ENCODE data around the gene WWTR1.

The WWTR1 gene

DNA sequence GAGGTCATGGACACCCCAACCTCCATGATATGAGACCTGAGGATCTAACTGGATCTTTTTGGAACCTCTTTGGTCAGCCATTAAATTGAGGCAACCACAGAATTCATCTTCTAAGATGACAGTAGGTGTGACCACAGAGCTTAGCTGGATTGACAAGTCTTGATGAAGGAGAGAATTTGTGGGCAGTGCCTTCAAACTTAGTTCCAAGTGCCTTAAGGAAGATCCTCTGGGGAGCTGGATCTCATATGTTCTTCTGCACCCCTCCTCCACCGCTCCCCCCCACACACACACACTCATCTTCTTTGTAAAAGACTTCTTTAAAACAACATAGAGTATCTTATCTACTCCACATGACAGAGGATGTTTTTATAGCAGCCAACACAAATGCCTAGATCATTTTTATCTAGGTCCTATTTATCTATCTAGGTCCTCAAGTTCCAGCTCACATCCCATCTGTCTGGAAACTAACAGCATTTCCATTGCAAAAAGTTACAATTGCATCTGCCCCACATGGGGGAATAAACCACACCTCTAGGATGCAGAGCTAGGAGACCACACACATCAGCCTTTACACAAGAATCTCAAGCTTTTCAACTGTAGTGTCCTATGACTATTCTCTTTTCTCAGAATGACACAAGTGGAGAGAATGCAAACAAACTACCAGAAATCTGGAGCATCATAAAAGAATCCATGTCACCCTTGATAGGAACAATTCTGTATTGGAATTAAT is 37.4 kb downstream of the WWTR1 start:
- H3K36me3 Mint-ChIP-seq (ENCODE audit: low read depth) = peaks cover 7% of the 10 kb centered on the region
- no peaks in the 10 kb centered on the region for H3K27me3 Mint-ChIP-seq (ENCODE audit: low read depth)
- no peak for TF ChIP-seq CTCF (IDR thresholded peaks at IDR 0.05; ENCODE audit: unreplicated experiment in 3 of 3)
- peaks cover 67% of the 10 kb centered on the region for H3K4me1 Mint-ChIP-seq
- H3K4me3 Mint-ChIP-seq = no peak overlapping the region
- H3K9me3 Mint-ChIP-seq = no peaks in the 10 kb centered on the region
- H3K27ac Mint-ChIP-seq = peak overlapping the region; percentile 8 to 54 (median 48)

- no peaks in the 10 kb centered on the region for H3K27me3 Mint-ChIP-seq (ENCODE audit: low read depth)
Measured at GRCh38 chr3:149619136-149619535, 38.7 kb downstream of the WWTR1 start.

DNA sequence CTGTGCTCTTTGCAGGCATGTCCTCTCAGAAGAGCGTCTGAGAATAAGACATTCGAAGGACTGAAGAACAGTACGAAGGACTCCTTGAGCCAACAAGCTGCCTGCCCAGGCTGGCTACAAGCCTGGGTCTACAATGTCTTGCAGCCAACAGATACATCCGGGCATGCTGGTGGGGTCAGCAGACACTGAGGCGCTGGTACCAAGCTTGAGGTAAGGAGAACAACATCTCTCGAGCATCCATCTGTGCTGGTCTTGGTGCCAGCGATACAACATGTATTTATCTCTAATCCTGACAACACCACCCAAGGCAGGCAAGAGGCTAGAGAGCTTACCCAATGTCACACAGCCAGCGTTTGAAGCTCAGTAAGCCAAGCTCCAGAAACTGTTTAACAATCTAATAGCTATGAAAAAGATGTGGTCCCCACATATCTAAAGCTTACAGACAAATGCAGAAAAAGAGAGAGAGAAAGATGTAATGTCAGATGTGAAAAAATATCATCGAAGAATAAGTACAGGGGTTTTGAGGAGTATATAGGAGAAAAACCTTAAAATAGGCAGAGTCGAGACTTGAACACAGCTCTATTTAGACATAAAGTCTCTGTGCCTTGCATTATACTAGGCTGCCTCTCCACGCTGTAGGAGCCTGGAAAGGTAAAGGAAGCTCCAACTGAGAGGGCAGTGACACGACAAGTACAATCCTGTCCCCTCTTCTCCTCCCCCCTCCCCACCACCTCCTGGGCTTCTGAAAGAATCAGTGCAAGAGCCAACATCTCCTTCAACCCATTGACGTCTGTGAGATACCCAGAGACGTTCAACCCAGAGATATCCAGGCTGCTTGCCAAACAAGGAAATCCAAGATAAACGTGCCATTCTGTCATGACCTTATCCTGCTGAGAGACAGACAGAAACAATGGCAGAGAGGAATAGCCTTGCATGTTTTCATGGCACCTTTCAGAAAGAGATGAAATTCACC is 39.4 kb downstream of the WWTR1 start:
- H3K27ac Mint-ChIP-seq = peak overlapping the region in 2 of 3 experiments; percentile 2 to 13
- H3K4me3 Mint-ChIP-seq = no peak overlapping the region
- TF ChIP-seq CTCF (IDR thresholded peaks at IDR 0.05; ENCODE audit: unreplicated experiment in 3 of 3) = no peak
- no peaks in the 10 kb centered on the region for H3K27me3 Mint-ChIP-seq (ENCODE audit: low read depth)
- no peaks in the 10 kb centered on the region for H3K9me3 Mint-ChIP-seq
- peaks cover 11% of the 10 kb centered on the region for H3K36me3 Mint-ChIP-seq (ENCODE audit: low read depth)
- H3K4me1 Mint-ChIP-seq = peaks cover 73% of the 10 kb centered on the region

More at GRCh38 chr3:149619136-149619535, 38.7 kb downstream of the WWTR1 start:
- Mint-ChIP-seq H3K4me3 (no peak overlapping the region), H3K9me3 (no peaks in the 10 kb centered on the region), H3K27ac (peak overlapping the region in 1 of 3 experiments; percentile 1), H3K4me1 (peaks cover 72% of the 10 kb centered on the region), H3K36me3 (ENCODE audit: low read depth) (peaks cover 11% of the 10 kb centered on the region)
- TF ChIP-seq CTCF (IDR thresholded peaks at IDR 0.05; ENCODE audit: unreplicated experiment in 3 of 3) = no peak

GRCh38 chr3:149615731-149616221 is 42.0 kb downstream of the WWTR1 start:
- Mint-ChIP-seq H3K27me3 (ENCODE audit: low read depth) (no peaks in the 10 kb centered on the region), H3K4me1 (peaks cover 78% of the 10 kb centered on the region), H3K4me3 (no peak overlapping the region), H3K9me3 (no peaks in the 10 kb centered on the region), H3K27ac (peak overlapping the region in 2 of 3 experiments; percentile 55 to 59), H3K36me3 (ENCODE audit: low read depth) (peaks cover 4% of the 10 kb centered on the region)
- TF ChIP-seq CTCF (IDR thresholded peaks at IDR 0.05; ENCODE audit: unreplicated experiment in 3 of 3) = no peak

GRCh38 chr3:149613988-149614387 is 43.8 kb downstream of the WWTR1 start:
- H3K4me1 Mint-ChIP-seq = peaks cover 74% of the 10 kb centered on the region
- no peaks in the 10 kb centered on the region for H3K27me3 Mint-ChIP-seq (ENCODE audit: low read depth)
- H3K9me3 Mint-ChIP-seq = no peaks in the 10 kb centered on the region
- TF ChIP-seq CTCF (IDR thresholded peaks at IDR 0.05; ENCODE audit: unreplicated experiment in 3 of 3) = no peak
- peaks cover 8% of the 10 kb centered on the region for H3K36me3 Mint-ChIP-seq (ENCODE audit: low read depth)
- H3K27ac Mint-ChIP-seq = no peak overlapping the region
- no peak overlapping the region for H3K4me3 Mint-ChIP-seq

All from nephron (organoid).